Stimulated activated CD4-positive, alpha-beta T cell treated with anti-CD3 and anti-CD28 coated beads, Interleukin-12 subunit alpha, Interleukin-12 subunit beta, amount 100 ng/mL, for 48 hours (primary cell): ENCODE results near the gene ADAMTSL4.
"Not testable (repeated sequence)": the region's sequence is repeated elsewhere in the genome, so short reads cannot be mapped to it uniquely, and the experiment has no call there.

Source experiments
- DNase-seq, 3 donors: peaks; one replicate each; pipeline ENCODE4 v3.0.0-alpha.2; 2020; ENCODE audit warnings: low read depth in 2 of 3, low spot score in 1 of 3

Gene ADAMTSL4

DNA sequence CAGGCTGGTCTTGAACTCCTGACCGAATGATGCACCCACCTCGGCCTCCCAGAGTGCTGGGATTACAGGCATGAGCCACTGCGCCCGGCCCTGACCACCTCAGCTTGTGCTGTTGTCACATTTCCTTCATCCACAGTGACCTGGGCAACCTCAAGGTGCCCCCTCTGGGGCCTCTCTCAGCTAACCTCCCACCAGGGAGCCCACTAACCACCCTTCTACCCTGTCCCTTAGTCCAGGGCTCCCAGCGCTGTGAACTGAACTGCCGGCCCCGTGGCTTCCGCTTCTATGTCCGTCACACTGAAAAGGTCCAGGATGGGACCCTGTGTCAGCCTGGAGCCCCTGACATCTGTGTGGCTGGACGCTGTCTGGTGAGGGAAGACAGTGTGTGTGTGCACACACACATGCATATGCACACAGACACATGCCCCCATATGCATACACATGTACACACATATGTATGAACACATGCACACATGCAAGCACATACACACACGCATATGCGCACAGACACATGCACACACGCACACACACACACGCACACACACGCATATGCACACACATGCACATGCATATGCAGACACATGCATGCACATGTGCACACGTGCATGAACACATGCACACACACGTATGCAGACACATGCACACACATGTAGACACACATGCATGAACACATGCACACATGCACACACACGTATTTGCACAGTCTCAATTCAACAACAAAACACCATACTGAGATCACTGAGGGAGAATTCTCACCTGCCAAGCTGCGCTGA lies 6.2 kb downstream of the ADAMTSL4 start:
- DNase-seq: no peak

DNA sequence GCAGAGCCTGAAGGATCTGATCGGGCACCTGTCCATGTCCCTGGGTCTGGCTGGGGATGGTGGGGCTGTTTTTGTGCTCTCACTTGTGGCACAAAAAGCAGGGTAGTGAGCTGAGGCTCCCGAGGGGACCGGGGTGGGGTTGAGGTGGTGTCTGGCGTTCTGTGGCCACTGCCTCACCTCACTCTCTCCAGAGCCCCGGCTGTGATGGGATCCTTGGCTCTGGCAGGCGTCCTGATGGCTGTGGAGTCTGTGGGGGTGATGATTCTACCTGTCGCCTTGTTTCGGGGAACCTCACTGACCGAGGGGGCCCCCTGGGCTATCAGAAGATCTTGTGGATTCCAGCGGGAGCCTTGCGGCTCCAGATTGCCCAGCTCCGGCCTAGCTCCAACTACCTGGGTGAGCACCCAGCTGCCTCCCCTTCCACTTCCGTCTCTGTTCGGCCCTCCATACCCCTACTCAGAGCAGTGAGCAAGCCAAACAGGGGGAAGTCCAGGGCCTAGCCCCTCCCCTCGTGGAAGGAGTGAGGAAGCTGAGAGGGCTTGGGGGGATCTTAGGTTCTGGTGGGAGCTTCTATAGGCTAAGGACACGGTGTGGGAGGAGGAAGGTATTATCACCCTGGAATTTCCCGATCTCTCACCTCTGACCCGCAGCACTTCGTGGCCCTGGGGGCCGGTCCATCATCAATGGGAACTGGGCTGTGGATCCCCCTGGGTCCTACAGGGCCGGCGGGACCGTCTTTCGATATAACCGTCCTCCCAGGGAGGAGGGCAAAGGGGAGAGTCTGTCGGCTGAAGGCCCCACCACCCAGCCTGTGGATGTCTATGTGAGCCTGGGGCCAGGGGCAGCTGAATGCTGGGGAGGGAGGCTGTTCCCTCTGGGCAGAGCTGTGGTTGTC lies 7.0 kb downstream of the ADAMTSL4 start:
- DNase-seq: no peak

- no peak for DNase-seq
Observed at GRCh38 chr1:150557065-150557600, 7.9 kb downstream of the ADAMTSL4 start.

DNA sequence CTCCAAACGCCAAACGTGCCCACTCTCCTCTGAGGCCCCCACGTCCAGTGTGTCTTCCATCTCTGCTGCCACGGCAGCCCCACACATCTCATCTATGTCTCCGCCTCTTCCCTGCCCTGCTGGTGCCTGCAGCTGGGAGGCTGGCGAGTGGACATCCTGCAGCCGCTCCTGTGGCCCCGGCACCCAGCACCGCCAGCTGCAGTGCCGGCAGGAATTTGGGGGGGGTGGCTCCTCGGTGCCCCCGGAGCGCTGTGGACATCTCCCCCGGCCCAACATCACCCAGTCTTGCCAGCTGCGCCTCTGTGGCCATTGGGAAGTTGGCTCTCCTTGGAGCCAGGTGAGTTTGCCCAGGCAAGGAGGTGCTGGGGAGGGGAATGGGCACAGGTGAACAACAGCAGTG lies 8.6 kb downstream of the ADAMTSL4 start:
- no peak for DNase-seq

DNA sequence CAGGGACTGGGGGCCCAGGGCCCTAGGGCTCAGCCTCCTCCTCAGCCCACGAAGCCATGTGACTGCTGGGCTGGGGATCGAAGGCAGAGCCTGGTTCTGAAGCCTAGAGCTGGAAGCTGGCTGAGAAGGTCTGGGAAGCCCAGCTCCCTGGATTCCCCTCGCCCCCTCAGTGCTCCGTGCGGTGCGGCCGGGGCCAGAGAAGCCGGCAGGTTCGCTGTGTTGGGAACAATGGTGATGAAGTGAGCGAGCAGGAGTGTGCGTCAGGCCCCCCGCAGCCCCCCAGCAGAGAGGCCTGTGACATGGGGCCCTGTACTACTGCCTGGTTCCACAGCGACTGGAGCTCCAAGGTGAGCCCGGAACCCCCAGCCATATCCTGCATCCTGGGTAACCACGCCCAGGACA lies 9.1 kb downstream of the ADAMTSL4 start:
- DNase-seq: no peak

GRCh38 chr1:150558761-150559655 lies 9.8 kb downstream of the ADAMTSL4 start:
- DNase-seq: no peak

- DNase-seq: no peak
Observed at GRCh38 chr1:150559656-150560010, 10.4 kb downstream of the ADAMTSL4 start.

DNA sequence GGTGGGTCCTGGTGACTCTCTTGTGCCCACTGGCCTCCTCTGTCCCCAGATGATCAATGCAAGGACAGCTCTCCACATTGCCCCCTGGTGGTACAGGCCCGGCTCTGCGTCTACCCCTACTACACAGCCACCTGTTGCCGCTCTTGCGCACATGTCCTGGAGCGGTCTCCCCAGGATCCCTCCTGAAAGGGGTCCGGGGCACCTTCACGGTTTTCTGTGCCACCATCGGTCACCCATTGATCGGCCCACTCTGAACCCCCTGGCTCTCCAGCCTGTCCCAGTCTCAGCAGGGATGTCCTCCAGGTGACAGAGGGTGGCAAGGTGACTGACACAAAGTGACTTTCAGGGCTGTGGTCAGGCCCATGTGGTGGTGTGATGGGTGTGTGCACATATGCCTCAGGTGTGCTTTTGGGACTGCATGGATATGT lies 10.8 kb downstream of the ADAMTSL4 start:
- DNase-seq: peak; percentile 63 to 84 (median 67)

- peak; percentile 78 to 88 (median 85) for DNase-seq
Observed at GRCh38 chr1:150560576-150561253, 11.5 kb downstream of the ADAMTSL4 start.

DNA sequence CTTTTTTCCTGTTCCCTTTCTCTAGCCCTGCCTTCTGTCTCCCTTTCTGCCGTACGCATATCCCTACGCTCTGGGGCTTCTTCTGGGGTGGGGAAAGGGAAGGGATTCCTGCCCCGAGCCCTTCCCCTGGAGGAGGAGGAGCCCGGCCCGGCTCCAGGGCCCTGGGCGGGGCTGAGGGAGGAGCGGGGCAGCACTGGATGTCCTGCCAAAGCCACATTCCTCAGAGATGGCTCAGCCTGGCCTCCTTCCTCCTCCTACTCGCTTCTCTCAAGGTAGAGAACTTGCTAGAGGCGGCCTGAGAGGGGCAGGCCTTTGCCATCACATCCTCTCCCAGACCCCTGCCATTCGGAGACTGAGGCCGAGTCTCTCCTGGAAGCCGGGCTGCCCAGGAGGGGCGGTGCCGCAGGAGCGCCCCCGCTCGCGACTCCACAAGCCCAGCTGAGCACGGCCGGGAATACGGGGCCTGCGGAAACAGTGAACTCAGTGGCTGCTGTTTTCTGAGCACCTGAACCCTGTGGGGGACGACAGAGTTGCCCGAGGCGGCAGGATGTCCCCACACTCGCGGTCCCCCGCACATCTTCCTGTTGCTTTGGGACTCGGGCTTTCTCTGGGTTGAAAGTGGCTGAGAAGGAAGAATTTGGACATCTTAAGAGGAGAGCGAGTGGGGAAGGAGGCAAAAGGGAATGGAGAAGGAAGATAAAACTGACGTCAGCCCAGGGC lies 12.2 kb downstream of the ADAMTSL4 start:
- DNase-seq: peak in 2 of 3 donors; percentile 52 to 71

DNA sequence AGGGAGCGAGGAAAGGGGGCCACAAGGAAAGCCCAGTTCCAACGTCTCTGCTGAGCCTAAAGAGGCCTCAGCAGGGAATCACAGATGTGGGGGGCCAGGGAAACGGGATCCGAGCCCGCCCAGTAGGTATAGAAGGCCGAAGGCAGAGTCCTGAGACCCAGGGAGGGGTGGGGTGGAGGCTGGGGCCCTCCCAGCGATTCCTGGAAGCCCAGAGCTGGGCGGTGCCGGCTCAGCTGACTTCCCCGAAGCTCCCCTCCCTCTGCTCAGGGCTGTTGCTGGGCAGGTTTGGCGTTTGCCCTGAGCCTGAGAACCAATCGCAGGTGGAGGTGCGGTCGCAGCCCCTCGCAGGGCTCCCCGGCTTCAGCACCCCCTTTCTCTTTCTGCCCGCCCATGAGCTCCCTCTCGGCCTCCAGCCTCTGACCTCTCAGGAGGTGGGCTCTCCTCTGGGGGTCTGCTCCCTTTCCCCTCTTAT lies 12.8 kb downstream of the ADAMTSL4 start:
- DNase-seq: peak; percentile 85 to 88 (median 86)

GRCh38 chr1:150562446-150563339 lies 13.5 kb downstream of the ADAMTSL4 start:
- DNase-seq: peak; percentile 69 to 76 (median 74)

- DNase-seq: no peak
Observed at GRCh38 chr1:150563340-150564038, 14.3 kb downstream of the ADAMTSL4 start.

DNA sequence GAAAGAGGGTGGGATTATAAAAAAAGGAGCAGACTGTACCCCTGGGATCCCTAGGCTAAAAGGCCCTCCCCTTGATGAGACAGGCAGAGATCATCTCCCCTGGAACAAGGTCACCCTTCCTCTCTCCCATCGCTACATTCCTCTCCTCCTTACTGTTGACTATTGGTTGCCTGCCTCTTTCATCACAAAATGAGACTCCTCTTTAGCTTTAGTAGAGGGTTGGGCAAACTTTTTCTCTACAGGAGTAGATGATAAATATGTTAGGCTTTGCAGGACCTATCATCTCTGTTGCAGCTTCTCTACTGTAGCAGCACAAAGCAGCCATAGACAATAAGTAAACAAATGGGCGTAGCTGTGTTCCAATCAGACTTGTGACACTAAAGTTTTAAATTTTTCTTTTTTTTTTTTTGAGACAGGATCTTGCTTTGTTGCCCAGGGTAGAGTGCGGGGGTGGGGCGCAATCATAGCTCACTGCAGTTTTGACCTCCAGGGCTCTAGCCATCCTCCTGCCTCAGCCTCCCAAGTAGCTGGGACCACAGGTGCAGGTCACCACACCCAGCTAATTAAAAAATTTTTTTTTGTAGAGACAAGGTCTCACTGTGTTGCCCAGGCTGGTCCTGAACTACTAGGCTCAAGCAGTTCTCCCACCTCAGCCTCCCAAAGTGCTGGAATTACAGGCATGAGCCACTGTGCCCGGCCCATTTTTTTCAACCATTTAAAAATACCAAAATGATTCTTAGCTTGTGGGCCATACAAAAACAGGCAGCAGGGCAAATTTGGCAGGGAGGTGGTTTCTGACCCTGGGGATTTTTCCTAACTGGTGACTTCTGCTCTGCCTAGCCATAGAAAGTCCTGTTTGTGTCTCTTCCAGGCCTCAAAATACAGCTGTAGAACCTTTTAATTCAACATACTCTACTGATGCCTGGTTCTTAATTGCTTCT lies 15.1 kb downstream of the ADAMTSL4 start:
- no peak for DNase-seq

DNA sequence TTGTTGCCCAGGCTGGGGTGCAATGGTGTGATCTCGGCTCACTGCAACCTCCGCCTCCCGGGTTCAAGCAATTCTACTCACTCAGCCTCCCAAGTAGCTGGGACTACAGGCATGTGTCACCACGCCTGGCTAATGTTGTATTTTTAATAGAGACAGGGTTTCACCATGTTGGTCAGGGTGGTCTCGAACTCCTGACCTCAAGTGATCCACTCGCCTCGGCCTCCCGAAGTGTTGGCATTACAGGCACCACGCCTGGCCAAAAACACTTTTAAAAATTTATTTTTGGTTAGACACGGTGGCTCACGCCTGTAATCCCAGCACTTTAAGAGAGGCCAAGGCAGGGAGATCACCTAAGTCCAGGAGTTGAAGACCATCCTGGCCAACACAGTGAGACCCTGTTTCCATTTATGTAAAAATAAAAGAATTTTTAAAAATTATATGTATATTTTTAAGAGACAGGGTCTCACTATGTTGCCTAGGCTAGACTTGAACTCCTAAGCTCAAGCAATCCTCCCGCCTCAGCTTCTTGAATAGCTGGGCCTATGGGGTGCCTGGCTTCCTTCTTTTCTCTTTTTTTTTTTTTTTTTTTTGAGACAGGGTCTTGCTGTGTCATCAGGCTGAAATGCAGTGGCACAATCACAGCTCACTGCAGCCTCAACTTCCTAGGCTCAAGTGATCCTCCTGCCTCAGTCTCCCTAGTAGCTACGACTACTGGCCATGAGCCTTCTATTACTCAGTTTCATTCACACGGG lies 16.2 kb downstream of the ADAMTSL4 start:
- not testable (repeated sequence) for DNase-seq
